Breast epithelium (tissue), 4 donors: ENCODE measurements around the gene ZNF454. TPM values are rescaled to one million over a fixed set of nuclear protein-coding genes. Genes with fewer than 3 reads are reported as not detected.

Source experiments
- DNase-seq, 2 donors: peaks; one replicate each; pipeline ENCODE4 v3.0.0-alpha.2; 2019; ENCODE audit warnings: low spot score in 2 of 2
- H3K27ac ChIP-seq, 2 donors: fragments of 200-600 bp; sonication (generic) in 1 of 2; one replicate each; pipeline ENCODE4 v1.5.1; 2016 to 2019; ENCODE audit warnings: mild to moderate bottlenecking in 1 of 2
- H3K27me3 ChIP-seq, 2 donors: fragments of 200-600 bp; sonication (generic) in 1 of 2; one replicate each; pipeline versions ENCODE4 v1.5.1 to v1.6.0; 2017 to 2019; ENCODE audit warnings: control low read depth in 1 of 2, mild to moderate bottlenecking in 1 of 2
- H3K36me3 ChIP-seq: fragments of 200-600 bp; one replicate; pipeline ENCODE4 v1.5.1; 2019
- H3K4me1 ChIP-seq, 2 donors: fragments of 200-600 bp; sonication (generic); one replicate each; pipeline ENCODE4 v1.5.1; 2016 to 2019; ENCODE audit warnings: control low read depth in 1 of 2
- H3K4me3 ChIP-seq, 3 donors: fragments of 200-600 bp; sonication (generic); 1 replicate in 2 of 3; 2 replicates in 1 of 3; pipeline ENCODE4 v1.5.1; 2016 to 2019; ENCODE audit warnings: mild to moderate bottlenecking in 3 of 3, moderate library complexity in 2 of 3
- H3K9me3 ChIP-seq, 2 donors: fragments of 200-600 bp; sonication (generic) in 1 of 2; one replicate each; pipeline ENCODE4 v1.5.1; 2016 to 2019; ENCODE audit warnings: control low read depth in 1 of 2
- POLR2A ChIP-seq: fragments of 450-650 bp; IDR thresholded peaks from one replicate; pipeline ENCODE4 v1.6.1; 2016; ENCODE audit warnings: antibody characterized with exemption, mild to moderate bottlenecking, moderate library complexity
- POLR2AphosphoS5 ChIP-seq, 3 donors: sonication (generic); formaldehyde crosslinking; IDR thresholded peaks; one replicate each; pipeline ENCODE4 v1.6.1; 2017; ENCODE audit warnings: antibody characterized with exemption in 3 of 3
- intact Hi-C: fragments of 100-400 bp; cut with DNase I; formaldehyde crosslinking; loops from one replicate; pipeline ENCODE4 v1.15.1; 2023; ENCODE audit warnings: low total_unique reads
- total RNA-seq, 3 donors: library from RNA; depleted of rRNA; stranded (reverse); fragments of >200 nt; gene quantifications; one replicate each; pipeline ENCODE4 v1.1.0, GENCODE V29; 2016
- TF ChIP-seq, protein P1 (sequence below), 3 donors: fragments of 450-650 bp; IDR thresholded peaks; one replicate each; pipeline ENCODE4 v1.5.1; 2016 to 2017; ENCODE audit warnings: antibody characterized with exemption in 3 of 3, mild to moderate bottlenecking in 3 of 3, moderate library complexity in 3 of 3

Gene ZNF454
- total RNA-seq, 3 donors from 2014 or later, result 1.9 to 5.2 (median 4.2) TPM

- peaks cover under 1% of the 10 kb centered on the region for H3K36me3 ChIP-seq
These were observed 363 bp downstream of the ZNF454 start for GRCh38 chr5:178941361-178941760.

DNA sequence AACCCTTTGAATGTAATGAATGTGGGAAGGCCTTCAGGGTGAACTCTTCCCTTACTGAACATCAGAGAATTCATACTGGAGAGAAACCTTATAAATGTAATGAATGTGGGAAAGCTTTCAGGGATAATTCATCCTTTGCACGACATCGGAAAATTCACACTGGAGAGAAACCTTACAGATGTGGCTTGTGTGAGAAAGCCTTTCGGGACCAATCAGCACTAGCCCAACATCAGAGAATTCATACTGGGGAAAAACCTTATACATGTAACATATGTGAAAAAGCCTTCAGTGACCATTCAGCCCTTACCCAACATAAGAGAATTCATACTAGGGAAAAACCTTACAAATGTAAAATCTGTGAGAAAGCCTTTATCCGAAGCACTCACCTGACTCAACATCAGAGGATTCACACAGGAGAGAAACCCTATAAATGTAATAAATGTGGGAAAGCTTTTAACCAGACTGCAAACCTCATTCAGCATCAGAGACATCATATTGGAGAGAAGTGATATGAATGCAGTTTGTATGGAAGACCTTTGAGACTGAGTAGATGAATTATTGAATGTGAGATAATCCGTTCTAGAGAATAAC is 24.6 kb downstream of the ZNF454 start:
- Histone ChIP-seq H3K9me3 (peaks cover 88 to 94% of the 10 kb centered on the region in 2 donors), H3K27me3 (no peaks in the 10 kb centered on the region), H3K27ac (no peak overlapping the region), H3K36me3 (no peaks in the 10 kb centered on the region), H3K4me1 (no peaks in the 10 kb centered on the region), H3K4me3 (no peak overlapping the region)
- TF ChIP-seq, protein P1, sequence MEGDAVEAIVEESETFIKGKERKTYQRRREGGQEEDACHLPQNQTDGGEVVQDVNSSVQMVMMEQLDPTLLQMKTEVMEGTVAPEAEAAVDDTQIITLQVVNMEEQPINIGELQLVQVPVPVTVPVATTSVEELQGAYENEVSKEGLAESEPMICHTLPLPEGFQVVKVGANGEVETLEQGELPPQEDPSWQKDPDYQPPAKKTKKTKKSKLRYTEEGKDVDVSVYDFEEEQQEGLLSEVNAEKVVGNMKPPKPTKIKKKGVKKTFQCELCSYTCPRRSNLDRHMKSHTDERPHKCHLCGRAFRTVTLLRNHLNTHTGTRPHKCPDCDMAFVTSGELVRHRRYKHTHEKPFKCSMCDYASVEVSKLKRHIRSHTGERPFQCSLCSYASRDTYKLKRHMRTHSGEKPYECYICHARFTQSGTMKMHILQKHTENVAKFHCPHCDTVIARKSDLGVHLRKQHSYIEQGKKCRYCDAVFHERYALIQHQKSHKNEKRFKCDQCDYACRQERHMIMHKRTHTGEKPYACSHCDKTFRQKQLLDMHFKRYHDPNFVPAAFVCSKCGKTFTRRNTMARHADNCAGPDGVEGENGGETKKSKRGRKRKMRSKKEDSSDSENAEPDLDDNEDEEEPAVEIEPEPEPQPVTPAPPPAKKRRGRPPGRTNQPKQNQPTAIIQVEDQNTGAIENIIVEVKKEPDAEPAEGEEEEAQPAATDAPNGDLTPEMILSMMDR (IDR thresholded peaks at IDR 0.05), result no peak
- no peak for TF ChIP-seq POLR2AphosphoS5 (IDR thresholded peaks at IDR 0.05)
- no peak for TF ChIP-seq POLR2A
- no peak for DNase-seq
- intact Hi-C loops, result no loop called here

More at GRCh38 chr5:178941361-178941760, 363 bp downstream of the ZNF454 start:
- Histone ChIP-seq H3K4me1 (no peaks in the 10 kb centered on the region), H3K27ac (peak overlapping the region; percentile 71 to 89), H3K9me3 (peaks cover 40 to 69% of the 10 kb centered on the region in 2 donors), H3K4me3 (peak overlapping the region; percentile 58 to 83 (median 69)), H3K27me3 (no peaks in the 10 kb centered on the region)
- intact Hi-C loops, result no loop called here
- no peak for DNase-seq
- no peak for TF ChIP-seq POLR2A
- TF ChIP-seq, protein P1 (IDR thresholded peaks at IDR 0.05), result no peak

DNA sequence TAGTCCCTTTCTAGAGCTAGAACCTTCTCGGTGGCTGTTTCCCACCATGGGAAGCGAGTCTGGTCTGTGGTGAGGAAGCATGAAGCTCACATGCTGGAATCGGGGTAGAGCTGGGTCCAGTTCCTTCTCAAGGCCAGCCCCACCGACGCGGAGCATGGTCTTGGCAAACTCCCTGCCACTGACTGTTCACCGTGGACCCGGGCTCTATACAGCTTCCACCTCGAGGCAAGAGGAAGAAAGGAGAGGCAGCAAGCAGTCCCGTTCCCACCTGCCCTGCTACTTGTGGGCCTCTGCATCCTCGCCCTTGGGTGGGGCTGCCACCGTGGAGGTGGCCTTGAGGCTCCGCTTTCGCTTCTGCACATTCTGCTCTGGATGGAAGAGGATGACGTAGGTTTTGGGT is 40.4 kb downstream of the ZNF454 start:
- Histone ChIP-seq H3K9me3 (peaks cover 88 to 96% of the 10 kb centered on the region in 2 donors), H3K4me3 (no peak overlapping the region), H3K36me3 (no peaks in the 10 kb centered on the region), H3K27ac (no peak overlapping the region), H3K4me1 (no peaks in the 10 kb centered on the region), H3K27me3 (no peaks in the 10 kb centered on the region)
- no peak for DNase-seq
- TF ChIP-seq POLR2AphosphoS5 (IDR thresholded peaks at IDR 0.05) (no peak), POLR2A (no peak)
- TF ChIP-seq, protein P1 (IDR thresholded peaks at IDR 0.05), result no peak
- intact Hi-C loops, result no loop called here

GRCh38 chr5:178982941-178983340 is 41.9 kb downstream of the ZNF454 start:
- H3K9me3 ChIP-seq, result peaks cover 85 to 93% of the 10 kb centered on the region in 2 donors
- H3K27ac ChIP-seq, result no peak overlapping the region
- TF ChIP-seq POLR2A (no peak), POLR2AphosphoS5 (IDR thresholded peaks at IDR 0.05) (no peak)
- TF ChIP-seq, protein P1 (IDR thresholded peaks at IDR 0.05), result no peak
- no peaks in the 10 kb centered on the region for H3K36me3 ChIP-seq
- H3K27me3 ChIP-seq, result no peaks in the 10 kb centered on the region
- intact Hi-C loops, result no loop called here
- no peaks in the 10 kb centered on the region for H3K4me1 ChIP-seq
- H3K4me3 ChIP-seq, result no peak overlapping the region
- no peak for DNase-seq

DNA sequence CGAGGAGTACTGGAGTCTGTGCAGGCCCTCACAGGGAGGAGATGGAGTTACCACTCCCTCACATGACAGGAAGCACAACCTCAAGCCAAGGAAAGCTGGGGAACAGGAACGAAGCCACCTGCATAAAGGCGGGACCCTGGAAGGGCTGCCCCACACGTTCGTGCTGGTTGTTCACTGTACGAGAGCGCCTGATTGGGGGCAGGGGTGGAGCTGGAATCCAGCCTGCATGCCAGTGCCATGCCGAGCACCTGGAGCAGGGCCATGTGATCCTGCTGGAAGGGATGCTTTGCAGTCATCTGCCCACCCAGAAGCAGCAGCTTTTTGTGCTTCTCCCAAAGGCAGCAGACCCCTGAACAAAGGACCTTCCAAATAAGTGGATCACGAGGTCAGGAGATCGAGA is 42.7 kb downstream of the ZNF454 start:
- no peaks in the 10 kb centered on the region for H3K4me1 ChIP-seq
- H3K36me3 ChIP-seq, result no peaks in the 10 kb centered on the region
- H3K9me3 ChIP-seq, result peaks cover 88 to 90% of the 10 kb centered on the region in 2 donors
- H3K27me3 ChIP-seq, result no peaks in the 10 kb centered on the region
- no peak for DNase-seq
- no peak for TF ChIP-seq POLR2AphosphoS5 (IDR thresholded peaks at IDR 0.05)
- no peak for TF ChIP-seq POLR2A
- TF ChIP-seq, protein P1 (IDR thresholded peaks at IDR 0.05), result no peak
- intact Hi-C loops, result no loop called here
- H3K4me3 ChIP-seq, result no peak overlapping the region
- no peak overlapping the region for H3K27ac ChIP-seq
